HepG2 (cell line): Measurements from ENCODE around the gene RPUSD3. TPM values are rescaled to one million over a fixed set of nuclear protein-coding genes. Genes with fewer than 3 reads are reported as not detected.

ENCODE experiments used
- ATAC-seq: fragments of 200-7000 bp; cut with Tn5 transposase; 3 replicates; pipeline ENCODE4 v1.9.1; 2020; ENCODE audit warnings: mild to moderate bottlenecking, moderate library complexity
- BruUV-seq: library from RNA; stranded (reverse); fragments of 400-500 nt; replicated peaks from 2 replicates; lab custom pipeline; 2021; lab: Mats Ljungman, UMichigan
- CTCF ChIA-PET: fragments of 300-600 bp; formaldehyde crosslinking; extraction: SDS; loops from one replicate; lab custom pipeline; 2021; ENCODE audit warnings: low total read pairs, inconsistent platforms, low intra/inter-chr PET ratio; lab: Yijun Ruan, JAX
- POLR2A ChIA-PET: fragments of 350-600 bp; sonication (Branson Sonifier 250); formaldehyde crosslinking; loops from one replicate; lab custom pipeline; 2020; ENCODE audit warnings: antibody characterized with exemption, inconsistent platforms; lab: Yijun Ruan, JAX
- DNase-seq: peaks from one replicate; pipeline ENCODE4 v3.0.0-alpha.2; 2015; ENCODE audit warnings: low spot score
- FAIRE-seq: peaks from 3 replicates; lab custom pipeline; 2011; peaks lifted over from hg19 to GRCh38; lab: Jason Lieb, UNC
- H2AFZ ChIP-seq: one replicate; pipeline ENCODE4 v1.6.1; 2011; ENCODE audit warnings: low read length, inconsistent platforms
- H3K27ac ChIP-seq: fragments of 300-600 bp; 3 replicates; pipeline ENCODE4 v1.8.0; 2011; ENCODE audit warnings: mixed run types, mild to moderate bottlenecking, mixed read lengths, low read length, inconsistent platforms; ENCODE audit not compliant: insufficient read depth; ENCODE audit errors: extremely low read length
- H3K27me3 ChIP-seq, 2 experiments: fragments of 200-600 bp in 1 of 2; 2 replicates in 1 of 2; 3 replicates in 1 of 2; pipeline versions ENCODE4 v1.6.0 to v1.8.0; 2011; ENCODE audit warnings: low read length in 2 of 2, mild to moderate bottlenecking in 2 of 2, moderate library complexity in 2 of 2, inconsistent platforms in 1 of 2; ENCODE audit not compliant: insufficient read depth in 2 of 2, control insufficient read depth in 1 of 2
- H3K36me3 ChIP-seq, 2 experiments: fragments of 200-600 bp in 1 of 2; replicated peaks in 1 of 2; 2 replicates in 1 of 2; 3 replicates in 1 of 2; pipeline versions ENCODE4 v1.5.1 to v1.8.0; 2011; ENCODE audit warnings: low read length in 2 of 2, inconsistent platforms in 1 of 2; ENCODE audit not compliant: insufficient read depth in 2 of 2, control insufficient read depth in 1 of 2
- H3K4me1 ChIP-seq: 2 replicates; pipeline ENCODE4 v1.5.1; 2012; ENCODE audit warnings: low read length, inconsistent platforms; ENCODE audit not compliant: insufficient read depth
- H3K4me2 ChIP-seq: 2 replicates; pipeline ENCODE4 v1.6.0; 2011; ENCODE audit warnings: low read depth, low read length, inconsistent platforms
- H3K4me3 ChIP-seq, 3 experiments: fragments of 200-600 bp in 1 of 3; sonication (generic), shearing (Covaris generic) in 1 of 3; replicated peaks in 1 of 3; 2 replicates each; pipeline ENCODE4 v1.5.1; 2011 to 2016; ENCODE audit warnings: low read length in 3 of 3, inconsistent platforms in 2 of 3, low read depth in 2 of 3, mild to moderate bottlenecking in 2 of 3, control low read depth in 1 of 3, mixed read lengths in 1 of 3; ENCODE audit not compliant: insufficient read depth in 1 of 3
- H3K79me2 ChIP-seq: one replicate; pipeline ENCODE4 v1.6.1; 2011; ENCODE audit warnings: low read length, inconsistent platforms; ENCODE audit not compliant: insufficient read depth
- H3K9ac ChIP-seq: 2 replicates; pipeline ENCODE4 v1.6.0; 2011; ENCODE audit warnings: mild to moderate bottlenecking, low read depth, low read length, inconsistent platforms; ENCODE audit not compliant: insufficient read depth
- H3K9me3 ChIP-seq: 2 replicates; pipeline ENCODE4 v1.5.1; 2012; ENCODE audit warnings: mild to moderate bottlenecking, low read length
- H4K20me1 ChIP-seq: 2 replicates; pipeline ENCODE4 v1.6.0; 2011; ENCODE audit warnings: inconsistent platforms, mild to moderate bottlenecking, low read length, moderate library complexity; ENCODE audit not compliant: insufficient read depth
- IRX3 ChIP-seq: sonication (generic); formaldehyde crosslinking; IDR thresholded peaks from 2 replicates; pipeline ENCODE4 v1.8.1; 2023; ENCODE audit warnings: mild to moderate bottlenecking, low read depth, missing genetic modification reagents, borderline replicate concordance
- SIX4 ChIP-seq: sonication (generic); formaldehyde crosslinking; IDR thresholded peaks from 2 replicates; pipeline ENCODE4 v1.4.0; 2020; ENCODE audit warnings: missing genetic modification reagents
- ZNF235 ChIP-seq: sonication (generic); formaldehyde crosslinking; IDR thresholded peaks from 2 replicates; pipeline ENCODE4 v1.8.1; 2023; ENCODE audit warnings: mild to moderate bottlenecking, missing genetic modification reagents, borderline replicate concordance
- ZNF432 ChIP-seq: sonication (generic); formaldehyde crosslinking; IDR thresholded peaks from 2 replicates; pipeline ENCODE4 v1.5.0; 2020; ENCODE audit warnings: missing genetic modification reagents, mild to moderate bottlenecking, borderline replicate concordance
- WGBS: methylation state at CpG from one replicate; pipeline ENCODE4 v1.1.6; 2017; ENCODE audit warnings: low lambda C conversion rate; 5-methylcytosine and 5-hydroxymethylcytosine counted together
- in situ Hi-C: cut with HindIII; loops from 2 replicates; pipeline ENCODE4 v1.10.0; 2017; ENCODE audit warnings: low pct_unique_long_range_greater_than_20kb; ENCODE audit not compliant: extremely low pct_ligation_motif_present
- intact Hi-C: fragments of 100-400 bp; cut with micrococcal nuclease; formaldehyde crosslinking; loops from one replicate; pipeline ENCODE4 v1.10.0; 2022; ENCODE audit not compliant: unreplicated experiment
- polyA plus RNA-seq, 8 experiments: library from polyadenylated mRNA; depleted of rRNA in 3 of 8; stranded (reverse) in 7 of 8; unstranded in 1 of 8; fragments of >200 nt; fragmentation: Illumina TruSeq in 4 of 8; extraction: Trizol in 4 of 8; gene quantifications; 2 replicates each; pipeline versions ENCODE4 v1.2.1 to v1.2.3, GENCODE V29; 2011 to 2016; ENCODE audit warnings: low read depth in 4 of 8, missing spikeins in 1 of 8, mixed read lengths in 1 of 8; ENCODE audit not compliant: insufficient read depth in 1 of 8
- total RNA-seq, 5 experiments: library from RNA; depleted of rRNA; stranded (reverse); fragments of >200 nt; fragmentation: Illumina TruSeq; extraction: Trizol; gene quantifications; 2 replicates each; pipeline ENCODE4 v1.2.3, GENCODE V29; 2016; ENCODE audit warnings: low read depth in 1 of 5
- TF ChIP-seq, protein P1 (sequence below), 2 experiments: fragments of 450-650 bp in 1 of 2; sonication (generic) in 1 of 2; formaldehyde crosslinking; IDR thresholded peaks; 2 replicates each; pipeline versions ENCODE4 v1.5.0 to v1.8.0; 2020 to 2022; ENCODE audit warnings: mild to moderate bottlenecking in 1 of 2, missing genetic modification reagents in 1 of 2
- TF ChIP-seq, protein P2 (sequence below): sonication (generic); formaldehyde crosslinking; IDR thresholded peaks from 2 replicates; pipeline ENCODE4 v1.4.0; 2020; ENCODE audit warnings: missing genetic modification reagents, borderline replicate concordance

Gene RPUSD3
- total and polyA plus RNA-seq, 2 of the 13 experiments (the other 11 are each of a cell fraction or from before 2014, with no cell fraction given) = 32.1 to 48.7 TPM

DNA sequence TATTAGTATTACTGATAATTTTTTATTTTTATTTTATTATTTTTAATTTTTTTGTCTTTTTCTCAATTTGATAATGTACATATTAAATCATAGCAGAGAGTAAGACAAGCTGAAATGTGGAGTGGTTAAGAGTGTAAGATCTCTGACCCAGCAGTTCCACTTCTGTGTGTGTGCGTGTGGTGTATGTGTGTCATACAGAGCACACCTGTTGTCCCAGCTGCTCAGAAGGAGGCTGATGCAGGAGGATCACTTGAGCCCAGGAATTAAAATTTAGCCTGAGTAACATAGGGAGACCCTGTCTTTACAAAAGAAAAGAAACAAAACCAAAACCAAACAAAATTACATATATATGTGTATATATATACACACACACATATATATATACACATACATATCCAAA is 37.6 kb upstream of the RPUSD3 start:
- CTCF ChIA-PET = no interaction called here
- H3K27me3 ChIP-seq = no peaks in the 10 kb centered on the region
- DNase-seq (no peak), ATAC-seq (no peak), FAIRE-seq (no peak)
- no peak overlapping the region for H3K9ac ChIP-seq
- POLR2A ChIA-PET = interaction anchor here (2.5 to 3.5 kb wide), 2 partner anchors 9 to 16 kb away, joined by 9 to 14 read pairs; partner anchors contain the start of gene JAGN1
- no peaks in the 10 kb centered on the region for H3K36me3 ChIP-seq
- no peaks in the 10 kb centered on the region for H4K20me1 ChIP-seq
- no peak overlapping the region for H3K4me3 ChIP-seq
- in situ Hi-C loops (no loop called here), intact Hi-C loops (no loop called here)
- H3K4me2 ChIP-seq = no peak overlapping the region
- WGBS = 92% methylated on average over 1 of the region's 1 CpG
- no peaks in the 10 kb centered on the region for H3K9me3 ChIP-seq
- H2AFZ ChIP-seq = no peak overlapping the region
- TF ChIP-seq, protein P1, sequence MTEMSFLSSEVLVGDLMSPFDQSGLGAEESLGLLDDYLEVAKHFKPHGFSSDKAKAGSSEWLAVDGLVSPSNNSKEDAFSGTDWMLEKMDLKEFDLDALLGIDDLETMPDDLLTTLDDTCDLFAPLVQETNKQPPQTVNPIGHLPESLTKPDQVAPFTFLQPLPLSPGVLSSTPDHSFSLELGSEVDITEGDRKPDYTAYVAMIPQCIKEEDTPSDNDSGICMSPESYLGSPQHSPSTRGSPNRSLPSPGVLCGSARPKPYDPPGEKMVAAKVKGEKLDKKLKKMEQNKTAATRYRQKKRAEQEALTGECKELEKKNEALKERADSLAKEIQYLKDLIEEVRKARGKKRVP (CRISPR knock-in tag; IDR thresholded peaks at IDR 0.05) = no peak
- TF ChIP-seq ZNF235 (CRISPR knock-in tag) (no peak), SIX4 (CRISPR knock-in tag) (no peak), ZNF432 (CRISPR knock-in tag) (no peak), IRX3 (CRISPR knock-in tag) (no peak)
- TF ChIP-seq, protein P2, sequence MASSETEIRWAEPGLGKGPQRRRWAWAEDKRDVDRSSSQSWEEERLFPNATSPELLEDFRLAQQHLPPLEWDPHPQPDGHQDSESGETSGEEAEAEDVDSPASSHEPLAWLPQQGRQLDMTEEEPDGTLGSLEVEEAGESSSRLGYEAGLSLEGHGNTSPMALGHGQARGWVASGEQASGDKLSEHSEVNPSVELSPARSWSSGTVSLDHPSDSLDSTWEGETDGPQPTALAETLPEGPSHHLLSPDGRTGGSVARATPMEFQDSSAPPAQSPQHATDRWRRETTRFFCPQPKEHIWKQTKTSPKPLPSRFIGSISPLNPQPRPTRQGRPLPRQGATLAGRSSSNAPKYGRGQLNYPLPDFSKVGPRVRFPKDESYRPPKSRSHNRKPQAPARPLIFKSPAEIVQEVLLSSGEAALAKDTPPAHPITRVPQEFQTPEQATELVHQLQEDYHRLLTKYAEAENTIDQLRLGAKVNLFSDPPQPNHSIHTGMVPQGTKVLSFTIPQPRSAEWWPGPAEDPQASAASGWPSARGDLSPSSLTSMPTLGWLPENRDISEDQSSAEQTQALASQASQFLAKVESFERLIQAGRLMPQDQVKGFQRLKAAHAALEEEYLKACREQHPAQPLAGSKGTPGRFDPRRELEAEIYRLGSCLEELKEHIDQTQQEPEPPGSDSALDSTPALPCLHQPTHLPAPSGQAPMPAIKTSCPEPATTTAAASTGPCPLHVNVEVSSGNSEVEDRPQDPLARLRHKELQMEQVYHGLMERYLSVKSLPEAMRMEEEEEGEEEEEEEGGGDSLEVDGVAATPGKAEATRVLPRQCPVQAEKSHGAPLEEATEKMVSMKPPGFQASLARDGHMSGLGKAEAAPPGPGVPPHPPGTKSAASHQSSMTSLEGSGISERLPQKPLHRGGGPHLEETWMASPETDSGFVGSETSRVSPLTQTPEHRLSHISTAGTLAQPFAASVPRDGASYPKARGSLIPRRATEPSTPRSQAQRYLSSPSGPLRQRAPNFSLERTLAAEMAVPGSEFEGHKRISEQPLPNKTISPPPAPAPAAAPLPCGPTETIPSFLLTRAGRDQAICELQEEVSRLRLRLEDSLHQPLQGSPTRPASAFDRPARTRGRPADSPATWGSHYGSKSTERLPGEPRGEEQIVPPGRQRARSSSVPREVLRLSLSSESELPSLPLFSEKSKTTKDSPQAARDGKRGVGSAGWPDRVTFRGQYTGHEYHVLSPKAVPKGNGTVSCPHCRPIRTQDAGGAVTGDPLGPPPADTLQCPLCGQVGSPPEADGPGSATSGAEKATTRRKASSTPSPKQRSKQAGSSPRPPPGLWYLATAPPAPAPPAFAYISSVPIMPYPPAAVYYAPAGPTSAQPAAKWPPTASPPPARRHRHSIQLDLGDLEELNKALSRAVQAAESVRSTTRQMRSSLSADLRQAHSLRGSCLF (CRISPR knock-in tag) = no peak
- H3K79me2 ChIP-seq = no peaks in the 10 kb centered on the region
- BruUV-seq = no TSS peak
- H3K4me1 ChIP-seq = peaks cover 30% of the 10 kb centered on the region
- no peak overlapping the region for H3K27ac ChIP-seq
